LNCAP (cell line): Measurements from ENCODE around the gene TLE1.

Experiments
- TF ChIP-seq, protein P1 (sequence below): fragments of 450-650 bp; IDR thresholded peaks from 2 replicates; pipeline ENCODE4 v1.5.1; 2017; ENCODE audit warnings: mild to moderate bottlenecking

Gene TLE1

DNA sequence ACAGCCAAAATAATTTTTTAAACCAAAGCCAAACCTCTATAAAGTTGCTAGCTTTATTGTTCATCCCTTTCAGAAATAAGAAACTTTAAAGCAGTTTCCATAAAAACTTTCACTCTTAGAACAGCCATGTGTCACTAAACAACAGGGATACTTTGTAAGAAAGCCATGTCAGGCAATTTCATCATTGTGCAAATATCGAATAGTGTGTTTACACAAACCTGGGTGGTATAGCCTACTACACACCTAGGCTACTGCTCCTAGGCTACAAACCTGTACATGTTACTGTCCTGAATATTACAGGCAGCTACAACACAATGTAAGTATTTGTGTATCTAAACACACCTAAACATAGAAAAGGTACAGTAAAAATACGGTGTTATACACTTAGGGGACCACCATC, 59.9 kb downstream of the TLE1 start:
- TF ChIP-seq, protein P1, sequence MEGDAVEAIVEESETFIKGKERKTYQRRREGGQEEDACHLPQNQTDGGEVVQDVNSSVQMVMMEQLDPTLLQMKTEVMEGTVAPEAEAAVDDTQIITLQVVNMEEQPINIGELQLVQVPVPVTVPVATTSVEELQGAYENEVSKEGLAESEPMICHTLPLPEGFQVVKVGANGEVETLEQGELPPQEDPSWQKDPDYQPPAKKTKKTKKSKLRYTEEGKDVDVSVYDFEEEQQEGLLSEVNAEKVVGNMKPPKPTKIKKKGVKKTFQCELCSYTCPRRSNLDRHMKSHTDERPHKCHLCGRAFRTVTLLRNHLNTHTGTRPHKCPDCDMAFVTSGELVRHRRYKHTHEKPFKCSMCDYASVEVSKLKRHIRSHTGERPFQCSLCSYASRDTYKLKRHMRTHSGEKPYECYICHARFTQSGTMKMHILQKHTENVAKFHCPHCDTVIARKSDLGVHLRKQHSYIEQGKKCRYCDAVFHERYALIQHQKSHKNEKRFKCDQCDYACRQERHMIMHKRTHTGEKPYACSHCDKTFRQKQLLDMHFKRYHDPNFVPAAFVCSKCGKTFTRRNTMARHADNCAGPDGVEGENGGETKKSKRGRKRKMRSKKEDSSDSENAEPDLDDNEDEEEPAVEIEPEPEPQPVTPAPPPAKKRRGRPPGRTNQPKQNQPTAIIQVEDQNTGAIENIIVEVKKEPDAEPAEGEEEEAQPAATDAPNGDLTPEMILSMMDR, result no peak

GRCh38 chr9:81628897-81629296, 60.5 kb downstream of the TLE1 start:
- TF ChIP-seq, protein P1, result no peak

DNA sequence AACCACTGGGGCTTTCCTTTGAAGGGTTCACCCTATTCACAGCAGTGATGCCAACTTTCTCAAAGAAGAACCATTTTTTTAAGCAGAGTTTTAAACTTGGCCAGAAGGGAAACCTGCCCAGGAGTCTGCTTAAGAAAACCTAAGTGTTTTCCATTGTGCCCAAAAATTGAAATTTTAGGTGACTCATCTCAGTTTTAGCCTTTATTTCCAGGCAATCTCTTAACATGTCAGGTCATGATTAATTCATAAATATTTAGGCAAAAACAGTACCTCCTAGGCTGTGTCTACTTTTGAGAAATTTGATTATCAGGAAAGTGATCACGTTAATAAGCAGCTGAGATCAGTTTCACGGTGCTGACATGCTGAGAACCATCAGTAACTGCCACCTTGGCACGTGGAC, 61.9 kb downstream of the TLE1 start:
- TF ChIP-seq, protein P1, result no peak

DNA sequence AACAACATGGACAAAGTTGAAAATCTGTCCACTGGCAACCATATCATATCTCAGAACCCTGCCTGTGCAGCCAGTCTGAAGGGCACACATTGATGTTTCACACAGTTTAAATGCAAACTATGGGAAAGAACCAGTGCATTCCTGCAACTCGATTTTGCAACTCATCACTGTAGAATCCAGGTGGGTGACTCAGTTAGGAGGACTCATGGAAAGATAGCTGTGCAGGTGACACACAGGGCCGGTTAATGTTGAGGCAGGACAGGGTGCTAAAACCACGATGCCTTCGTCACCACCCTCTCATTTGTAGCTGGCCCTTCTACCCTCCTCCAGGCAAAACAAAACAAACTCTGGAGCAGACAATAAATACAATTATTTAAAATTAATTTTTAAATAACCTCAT, 62.8 kb downstream of the TLE1 start:
- TF ChIP-seq, protein P1, result no peak

- TF ChIP-seq, protein P1, result no peak
Observed at GRCh38 chr9:81625969-81626368, 63.4 kb downstream of the TLE1 start.

DNA sequence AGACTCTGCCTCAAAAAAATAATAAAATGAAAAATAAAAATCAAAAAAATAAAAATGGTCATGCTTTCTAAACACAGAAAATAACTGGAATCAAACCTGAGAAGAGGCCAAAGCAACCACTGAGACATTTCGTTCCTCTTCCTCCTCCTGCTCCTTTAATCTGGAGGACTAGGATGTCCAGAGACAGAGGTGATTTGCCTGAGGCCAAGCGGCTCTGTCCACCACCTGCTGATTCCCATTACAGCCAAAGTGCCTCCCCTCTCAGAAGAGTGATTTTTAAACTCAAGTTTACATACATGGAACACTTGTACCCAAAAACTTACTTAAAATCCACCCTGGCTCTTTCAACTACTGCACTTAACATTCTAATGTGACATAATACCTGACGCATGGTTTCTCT, 65.6 kb downstream of the TLE1 start:
- TF ChIP-seq, protein P1, result no peak

DNA sequence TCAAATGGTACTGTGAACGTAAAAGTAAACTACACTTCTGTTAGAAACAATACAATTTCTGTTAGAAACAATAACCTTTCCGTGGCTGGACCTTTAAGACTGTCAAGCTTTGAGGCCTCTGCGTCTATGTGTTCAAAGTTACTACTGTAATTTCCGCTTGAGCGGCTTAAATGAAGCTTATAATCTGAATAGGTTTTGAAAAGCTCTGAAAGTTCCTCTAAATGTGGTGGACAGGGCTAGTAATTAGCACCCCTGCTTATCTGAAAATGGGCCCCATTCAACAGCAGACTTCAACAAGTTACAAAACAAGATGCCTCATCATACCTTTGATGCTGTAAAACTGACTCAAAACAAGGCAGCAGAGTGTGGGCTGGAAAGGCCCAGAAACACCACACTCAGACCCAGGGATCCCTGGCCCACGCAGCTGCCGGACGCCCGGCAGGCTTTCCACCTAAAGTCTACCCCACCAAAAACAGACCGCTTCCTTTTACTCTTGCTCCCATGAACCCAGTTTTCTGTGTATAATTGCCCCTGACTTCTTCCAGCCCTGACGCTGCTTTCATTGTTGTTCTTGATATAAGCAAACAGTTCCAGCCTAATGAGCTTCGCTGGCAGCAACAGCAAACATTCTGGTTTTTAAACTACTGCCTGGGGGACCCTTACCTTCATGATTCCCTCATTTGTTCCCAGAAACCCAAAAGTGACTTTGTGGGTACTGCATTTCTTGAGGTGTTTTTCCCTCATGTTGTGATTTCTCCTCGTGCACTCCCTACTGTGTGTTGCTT, 66.7 kb downstream of the TLE1 start:
- TF ChIP-seq, protein P1, result no peak
